IPS DF 19.7 (cell line): ENCODE results near the gene MPRIP.
"Not testable (repeated sequence)": the region's sequence is repeated elsewhere in the genome, so short reads cannot be mapped to it uniquely, and the experiment has no call there.

Experiments used
- DNase-seq: peaks from one replicate; pipeline ENCODE4 v3.0.0-alpha.2; 2013; ENCODE audit warnings: low read depth, low spot score

MPRIP gene

DNA sequence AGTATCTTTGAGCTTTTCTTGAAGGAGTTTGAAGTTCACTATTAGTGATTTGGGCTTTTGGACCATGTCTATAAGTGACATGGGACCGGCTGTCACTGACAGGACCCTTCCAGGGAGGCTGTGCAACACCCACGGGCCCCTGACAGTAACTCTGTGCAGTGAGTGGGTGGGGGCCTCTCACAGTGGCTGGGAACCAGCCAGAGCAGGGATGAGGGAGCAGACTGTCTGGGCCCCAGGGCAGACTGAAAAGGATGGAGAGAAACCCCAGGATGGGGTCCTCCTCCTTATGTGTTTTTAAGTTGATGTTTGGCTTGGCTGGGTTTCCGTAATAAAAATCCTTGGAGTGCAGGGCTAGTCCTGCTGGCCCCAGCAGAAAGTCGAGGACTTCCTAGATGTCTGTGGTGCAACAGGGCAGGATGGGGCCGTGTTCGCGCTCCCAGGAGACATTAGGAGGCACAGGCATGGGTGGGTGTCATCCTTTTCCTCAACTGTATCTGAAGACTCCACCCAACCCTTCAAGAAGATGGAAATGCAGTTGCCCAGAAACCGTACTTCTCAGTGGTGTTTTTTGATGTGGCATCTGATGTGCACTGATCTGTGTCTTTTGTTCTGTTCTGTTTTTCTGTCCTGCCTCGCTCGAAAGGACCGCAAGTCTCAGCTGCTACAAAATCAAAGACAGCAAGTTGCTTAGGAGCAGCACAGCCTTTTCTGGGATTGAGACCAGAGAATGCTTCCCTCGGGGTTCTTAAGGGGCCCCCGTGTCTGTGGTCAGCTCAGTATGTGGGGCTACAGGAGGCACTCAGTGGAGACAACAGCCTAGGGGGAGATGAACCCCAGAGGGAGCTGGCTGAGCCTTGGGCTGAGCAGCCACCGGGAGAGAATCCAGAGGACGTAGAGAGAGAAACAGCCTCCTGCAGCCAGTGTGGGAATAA lies 139.7 kb downstream of the MPRIP start:
- DNase-seq: no peak

DNA sequence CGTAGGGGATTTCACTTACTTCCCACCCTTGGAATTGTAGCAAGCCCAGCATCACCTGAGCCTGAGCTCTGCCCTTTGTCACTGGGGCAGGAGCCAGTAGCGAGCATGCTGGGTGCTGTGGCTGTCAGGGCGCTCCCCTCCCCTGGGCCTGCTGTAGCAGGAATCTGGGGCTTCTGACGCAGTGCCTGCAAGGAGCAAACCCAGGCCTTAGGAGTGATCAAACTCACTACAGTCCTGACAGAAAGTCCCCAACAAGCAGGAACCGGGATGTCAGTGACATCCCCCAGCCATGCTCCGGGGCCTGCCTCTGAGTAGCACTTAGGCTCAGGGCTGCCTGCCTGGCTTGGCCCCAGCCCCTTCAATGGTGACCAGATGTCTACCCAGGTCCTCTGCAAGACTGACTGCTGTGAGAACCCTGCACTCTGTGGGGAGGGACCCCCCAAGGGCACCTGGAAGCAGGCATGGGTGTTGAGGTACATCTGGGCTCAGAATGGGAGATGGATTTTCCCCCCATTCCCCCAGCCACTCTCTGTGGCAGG lies 140.4 kb downstream of the MPRIP start:
- DNase-seq: no peak

DNA sequence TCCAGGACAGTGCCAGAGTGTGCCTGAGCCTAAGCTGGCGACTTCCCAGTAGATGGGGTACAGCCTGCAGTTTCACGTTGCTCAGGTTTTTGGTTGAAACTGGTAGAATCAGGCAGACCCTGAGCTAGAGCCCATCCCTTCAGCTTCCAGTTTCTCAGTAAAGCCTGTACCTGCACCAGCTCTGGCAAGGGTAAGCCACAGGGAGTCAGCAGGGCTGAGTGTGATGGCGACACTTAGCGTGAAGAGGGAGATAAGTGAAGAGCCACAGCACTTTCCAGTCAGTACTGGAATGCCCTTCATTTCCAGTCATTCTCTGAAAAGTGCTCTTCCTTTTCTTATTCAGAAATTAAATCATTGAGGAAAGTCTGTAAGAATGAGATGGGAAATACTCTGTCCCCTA lies 141.5 kb downstream of the MPRIP start:
- no peak for DNase-seq

DNA sequence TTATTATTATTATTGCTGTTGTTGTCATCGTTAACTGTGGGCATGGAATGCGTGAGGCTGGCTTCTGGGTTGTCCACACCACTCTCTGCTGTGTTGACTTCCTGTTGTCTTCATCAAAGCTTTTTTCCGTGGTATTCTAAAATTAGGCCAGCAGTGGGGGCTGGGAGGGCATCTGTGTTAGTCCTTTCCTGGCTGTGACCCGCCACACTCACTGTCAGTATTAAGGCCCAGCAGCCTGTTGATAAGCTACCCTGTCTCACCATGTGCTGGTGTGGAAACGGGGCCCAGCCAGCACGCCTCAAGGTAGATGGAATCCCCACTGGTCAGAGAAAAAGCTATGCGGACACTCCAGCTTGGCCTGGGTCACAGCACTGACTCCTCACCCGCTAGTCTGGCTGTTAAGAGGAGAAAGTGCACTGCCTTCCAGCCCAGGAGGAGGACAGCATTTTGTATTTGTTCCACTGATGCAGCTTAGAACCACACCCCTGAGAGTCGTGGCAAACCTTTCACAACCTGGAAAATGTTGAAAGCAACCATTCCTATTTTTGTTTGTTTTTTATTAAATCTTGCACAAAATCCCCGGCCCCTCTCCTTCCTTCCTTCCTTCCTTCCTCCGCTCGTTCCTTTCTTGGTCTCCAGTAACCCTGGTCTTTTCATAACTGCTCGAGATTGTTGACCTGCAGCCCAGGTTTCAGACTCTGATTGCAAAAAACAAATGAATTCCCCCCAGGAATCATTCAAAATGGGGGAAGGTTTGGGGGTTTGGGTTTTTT lies 142.9 kb downstream of the MPRIP start:
- not testable (repeated sequence) for DNase-seq

DNA sequence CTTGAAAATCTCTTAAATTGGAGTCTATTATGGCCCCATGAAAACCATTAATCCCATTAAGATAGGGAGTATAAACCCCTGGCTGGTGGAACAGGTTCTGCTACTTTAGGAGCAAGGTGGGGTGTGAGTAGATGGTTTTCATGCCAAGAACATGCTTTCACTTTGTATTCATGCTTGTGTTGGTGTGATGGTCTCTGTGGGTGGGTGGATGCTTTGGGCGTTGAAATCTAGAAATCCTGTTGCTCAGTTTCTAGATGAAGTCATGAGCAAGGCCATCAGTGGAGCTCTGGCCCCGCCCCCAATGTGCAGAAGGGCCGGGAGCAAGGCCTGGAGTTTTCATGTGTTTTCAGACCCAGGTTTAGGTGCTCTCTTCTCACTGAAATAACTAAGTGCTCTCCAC lies 143.8 kb downstream of the MPRIP start:
- no peak for DNase-seq

DNA sequence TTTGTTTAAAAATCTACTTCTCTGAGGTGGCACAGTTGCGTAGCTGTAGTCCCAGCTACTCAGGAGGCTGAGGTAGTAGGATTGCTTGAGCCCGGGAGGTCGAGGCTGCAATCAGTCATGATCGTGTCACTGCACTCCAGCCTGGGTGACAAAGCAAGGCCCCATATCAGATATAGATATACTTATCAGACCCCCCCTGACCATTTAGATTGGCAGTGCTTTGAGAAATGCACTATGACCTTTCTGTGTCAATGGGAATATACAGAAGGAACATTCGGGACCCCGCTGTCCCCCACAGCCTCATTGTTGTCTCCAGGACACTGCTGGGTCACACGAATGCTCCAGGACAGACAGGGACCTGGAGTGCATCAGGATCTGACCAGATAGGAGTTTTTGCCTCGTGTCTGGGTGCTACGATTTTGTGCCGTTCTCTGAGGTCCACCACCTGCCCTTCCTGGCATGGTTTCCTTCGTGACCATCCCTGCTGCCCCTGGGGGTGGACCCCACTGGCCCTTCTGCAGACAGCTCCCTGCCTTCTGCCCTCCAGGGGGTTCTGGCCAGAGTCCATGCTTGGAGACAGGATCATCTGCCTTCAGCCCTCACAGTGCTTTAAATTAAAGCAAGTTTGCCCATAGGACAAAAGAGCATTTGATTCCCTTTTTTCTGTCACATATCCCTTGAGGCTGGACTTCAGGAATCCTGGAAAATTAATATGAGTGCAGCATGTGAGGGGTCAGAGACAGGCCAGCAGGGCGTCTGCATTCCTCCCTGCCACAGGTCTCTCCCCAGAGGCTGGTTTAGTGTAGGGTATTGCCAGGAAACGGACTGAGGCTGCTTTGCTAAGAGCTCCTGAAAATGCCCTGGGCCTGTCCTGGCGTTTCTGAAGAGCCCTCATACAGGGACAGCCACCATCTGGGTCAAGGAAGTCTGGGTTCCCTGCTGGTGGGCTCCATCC lies 144.6 kb downstream of the MPRIP start:
- DNase-seq: no peak

DNA sequence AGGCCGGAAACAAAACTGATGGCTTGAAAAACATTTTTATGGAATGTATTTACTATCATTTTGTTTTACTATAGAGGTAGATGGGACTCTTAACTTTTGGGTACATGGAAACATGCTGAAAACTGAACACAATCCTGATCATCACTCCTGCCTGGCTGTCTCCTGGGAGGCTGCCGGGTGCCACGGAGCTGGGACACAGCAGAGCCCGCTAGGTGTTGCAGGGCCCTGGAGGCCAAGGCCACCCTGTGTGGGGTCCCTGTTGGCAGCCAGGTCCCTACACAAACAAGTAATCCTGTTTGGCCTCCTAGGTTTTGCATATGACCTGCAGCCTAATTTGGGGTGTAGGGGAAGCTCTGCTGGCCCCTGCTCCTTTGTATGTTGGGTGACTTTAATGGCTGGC lies 146.3 kb downstream of the MPRIP start:
- no peak for DNase-seq

DNA sequence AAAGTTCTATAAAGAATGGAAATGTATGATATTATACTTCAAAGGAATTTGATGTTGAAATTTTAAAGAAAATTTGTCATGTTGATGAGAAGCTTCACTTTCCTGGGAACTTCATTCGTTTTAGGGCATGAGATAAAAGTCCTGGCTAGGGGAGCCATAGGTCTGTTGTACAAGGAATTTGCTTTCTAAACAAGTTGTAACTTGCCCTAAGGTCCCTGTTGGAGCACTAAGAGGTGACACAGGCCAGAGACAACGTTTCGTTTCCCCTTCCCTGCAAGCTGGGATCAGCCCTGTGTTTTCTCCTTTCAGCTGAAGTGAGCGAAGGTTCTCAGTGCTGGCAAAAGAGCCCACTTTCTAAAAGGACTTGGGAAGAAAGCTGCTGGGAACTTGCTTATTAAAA lies 147.3 kb downstream of the MPRIP start:
- DNase-seq: no peak

DNA sequence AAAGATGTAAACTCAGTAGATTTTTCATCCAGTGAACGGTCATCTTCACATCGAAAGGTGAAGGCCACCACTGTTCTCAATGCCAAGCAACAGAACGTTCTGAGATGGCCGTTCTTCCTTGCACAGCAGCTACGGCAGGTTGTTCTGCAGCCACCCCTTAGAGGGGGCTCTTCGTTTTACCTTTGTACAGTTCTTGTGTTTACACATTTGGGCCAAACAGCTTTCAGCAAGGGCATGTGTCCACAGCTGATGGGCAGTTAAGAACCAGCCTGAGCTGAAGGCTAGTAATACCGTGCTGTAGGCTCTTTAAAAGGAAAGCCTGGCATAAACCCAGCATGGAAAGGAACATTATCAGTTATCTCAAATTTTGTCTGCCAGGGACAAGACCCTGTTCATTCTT lies 147.9 kb downstream of the MPRIP start:
- no peak for DNase-seq

DNA sequence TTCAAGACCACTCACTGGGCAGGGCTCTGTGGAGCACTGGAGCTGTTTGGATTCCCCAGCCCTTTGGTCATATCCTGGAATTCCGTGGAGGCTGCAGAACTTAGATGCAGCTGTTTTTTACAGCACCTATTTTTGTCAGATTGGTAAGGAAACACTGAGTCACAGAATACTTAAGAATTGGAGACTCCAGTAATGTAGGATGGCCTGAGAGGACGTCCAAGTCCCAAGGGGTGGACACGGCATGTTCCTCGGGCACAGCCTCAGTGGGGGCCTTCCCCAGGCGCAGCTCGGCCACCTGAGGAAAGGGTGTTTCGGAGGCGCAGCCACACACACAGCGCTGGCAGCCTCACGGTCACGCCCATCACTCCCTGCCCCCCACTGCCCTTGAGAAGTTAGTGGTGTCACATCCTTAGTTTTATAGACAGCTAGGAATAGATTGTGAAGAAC lies 149.1 kb downstream of the MPRIP start:
- DNase-seq: no peak

DNA sequence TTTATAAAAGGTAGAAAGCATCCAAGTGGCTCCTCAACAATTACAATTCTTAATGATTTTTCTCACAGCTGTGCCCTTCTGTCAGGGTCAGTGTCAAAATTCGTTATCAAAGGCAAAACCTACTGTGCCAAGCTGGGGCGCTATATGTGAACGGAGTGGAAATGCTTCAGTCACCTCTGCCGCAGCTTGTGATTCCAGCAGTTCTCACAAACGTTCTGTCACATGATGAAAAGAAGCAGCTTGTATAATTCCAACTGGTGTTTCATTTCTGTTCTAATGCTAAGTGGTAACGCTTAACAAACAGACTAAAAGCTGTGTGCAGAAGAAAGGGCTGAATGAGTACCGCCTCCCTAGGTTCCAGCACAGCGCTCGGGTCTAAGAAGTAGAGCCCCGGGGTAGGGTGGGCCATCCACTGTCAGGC lies 149.7 kb downstream of the MPRIP start:
- DNase-seq: no peak

DNA sequence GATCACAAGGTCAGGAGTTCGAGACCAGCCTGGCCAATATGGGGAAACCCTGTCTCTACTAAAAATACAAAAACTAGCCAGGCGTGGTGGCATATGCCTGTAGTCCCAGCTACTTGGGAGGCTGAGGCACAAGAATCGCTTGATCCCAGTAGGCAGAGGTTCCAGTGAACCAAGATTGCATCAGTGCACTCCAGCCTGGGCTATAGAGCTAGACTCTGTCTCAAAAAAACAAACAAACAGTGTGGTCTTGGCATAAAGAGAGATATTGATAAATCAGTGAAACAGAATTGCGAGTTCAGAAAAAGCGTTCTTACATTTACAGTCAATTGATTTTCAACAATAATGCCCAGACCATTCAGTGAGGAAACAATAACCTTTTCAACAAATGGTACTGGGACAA lies 153.2 kb downstream of the MPRIP start:
- DNase-seq: not testable (repeated sequence)

DNA sequence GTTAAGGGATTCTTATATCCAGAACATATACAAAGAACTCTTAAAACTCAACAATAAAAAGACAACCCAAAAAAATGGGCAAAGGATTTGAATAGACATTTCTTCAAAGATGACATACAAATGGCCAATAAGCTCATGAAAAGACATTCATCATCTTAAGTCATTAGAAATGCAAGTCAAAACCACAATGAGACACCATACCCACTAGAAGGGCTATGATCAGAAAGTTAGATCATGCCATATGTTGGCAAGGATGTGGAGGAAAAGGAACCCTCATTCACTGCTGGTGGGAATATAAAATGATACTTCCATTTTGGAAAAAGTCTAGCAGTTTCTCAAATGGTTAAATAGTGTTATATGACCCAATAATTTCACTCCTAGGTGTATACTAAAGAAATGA lies 154.5 kb downstream of the MPRIP start:
- DNase-seq: no peak

DNA sequence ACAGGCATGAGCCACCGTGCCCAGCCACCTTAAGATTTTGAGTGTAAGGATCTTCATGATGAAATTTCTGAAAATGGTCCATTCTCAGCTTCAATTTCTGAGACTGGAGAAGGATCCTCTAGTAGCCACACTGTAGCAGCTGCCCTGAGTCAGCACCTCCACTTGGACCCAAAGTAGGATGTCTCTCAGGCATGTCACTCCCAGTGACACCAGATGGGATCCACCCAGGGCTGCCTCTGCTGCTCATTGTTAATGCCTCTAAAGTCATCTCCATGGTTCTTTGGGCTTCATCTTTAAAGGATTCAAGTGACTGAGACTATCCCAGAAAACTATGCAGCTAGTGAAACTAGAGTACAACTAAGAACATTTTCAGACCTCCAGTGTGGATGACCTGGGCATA lies 156.0 kb downstream of the MPRIP start:
- DNase-seq: no peak

DNA sequence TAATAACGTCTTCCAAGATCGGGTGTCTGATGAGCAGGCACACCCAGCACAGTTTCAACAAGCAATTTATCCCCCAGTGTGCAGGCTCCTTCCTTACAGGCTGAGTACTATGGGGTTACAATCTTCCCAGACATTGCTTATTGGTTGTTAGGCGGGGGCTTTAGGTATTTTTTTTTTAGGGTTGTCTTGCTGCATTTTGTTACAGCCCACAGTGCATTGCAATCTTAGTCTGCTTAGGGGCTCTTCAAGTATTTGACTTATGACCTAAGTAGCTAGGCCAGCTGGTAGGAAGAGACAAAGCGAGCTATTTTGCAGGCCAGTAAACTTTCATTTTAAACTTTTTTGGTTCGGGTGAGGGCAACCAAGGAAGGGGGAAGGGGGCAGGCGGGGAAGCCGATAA lies 158.1 kb downstream of the MPRIP start:
- DNase-seq: no peak

DNA sequence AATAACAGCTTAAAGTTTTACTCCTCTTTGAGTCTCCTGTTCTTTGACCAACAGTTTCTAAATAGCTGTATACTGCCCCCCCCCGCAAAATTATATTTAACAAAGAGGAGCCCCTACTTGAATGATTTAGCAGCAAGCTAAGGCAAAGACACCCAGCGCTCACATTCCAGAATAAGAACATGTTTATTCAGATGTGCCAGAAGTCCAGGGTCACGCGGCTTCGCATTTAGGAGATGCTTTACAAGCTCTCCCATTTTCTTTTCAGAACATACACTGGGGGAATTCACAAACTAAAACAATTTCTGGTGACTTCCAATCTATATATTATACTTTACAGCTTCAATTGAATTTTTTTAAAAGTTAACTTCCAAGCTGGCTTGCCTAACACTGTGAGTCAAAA lies 158.6 kb downstream of the MPRIP start:
- no peak for DNase-seq

DNA sequence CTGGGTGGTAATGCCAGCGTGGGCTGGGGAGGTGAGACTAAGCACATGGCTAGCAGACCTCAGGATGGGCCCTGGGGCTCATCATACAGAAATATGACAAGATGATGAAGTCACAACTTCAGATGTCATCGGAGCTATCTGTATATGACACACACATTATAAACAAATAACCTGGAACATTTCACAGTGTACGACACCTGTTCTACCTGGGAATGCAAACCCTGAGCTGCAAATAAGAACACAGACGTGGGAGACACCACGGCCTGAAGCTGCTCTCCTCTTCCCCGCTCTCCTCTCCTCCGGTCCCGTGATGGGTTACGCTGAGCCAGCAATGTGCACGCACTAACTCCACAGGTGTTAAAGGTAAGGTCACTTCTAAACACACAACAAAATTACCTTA lies 159.0 kb downstream of the MPRIP start:
- no peak for DNase-seq

DNA sequence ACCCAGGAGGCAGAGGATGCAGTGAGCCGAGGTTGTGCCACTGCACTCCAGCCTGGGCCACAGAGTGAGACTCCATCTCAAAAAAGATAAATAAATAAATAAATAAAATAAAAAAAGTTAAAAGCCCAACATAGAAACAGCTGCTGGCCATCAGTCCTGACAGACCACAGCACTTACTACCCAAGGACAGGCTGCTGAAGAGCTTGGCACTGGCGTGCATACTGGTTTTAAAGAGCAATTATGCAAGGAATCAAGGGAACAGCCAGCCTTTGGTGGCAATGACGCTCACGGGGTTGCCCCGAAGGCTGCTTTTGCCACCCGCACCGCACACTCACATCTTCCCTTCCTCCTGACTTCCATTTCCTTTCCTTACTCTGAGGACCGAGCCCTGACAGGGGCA lies 159.7 kb downstream of the MPRIP start:
- DNase-seq: no peak

DNA sequence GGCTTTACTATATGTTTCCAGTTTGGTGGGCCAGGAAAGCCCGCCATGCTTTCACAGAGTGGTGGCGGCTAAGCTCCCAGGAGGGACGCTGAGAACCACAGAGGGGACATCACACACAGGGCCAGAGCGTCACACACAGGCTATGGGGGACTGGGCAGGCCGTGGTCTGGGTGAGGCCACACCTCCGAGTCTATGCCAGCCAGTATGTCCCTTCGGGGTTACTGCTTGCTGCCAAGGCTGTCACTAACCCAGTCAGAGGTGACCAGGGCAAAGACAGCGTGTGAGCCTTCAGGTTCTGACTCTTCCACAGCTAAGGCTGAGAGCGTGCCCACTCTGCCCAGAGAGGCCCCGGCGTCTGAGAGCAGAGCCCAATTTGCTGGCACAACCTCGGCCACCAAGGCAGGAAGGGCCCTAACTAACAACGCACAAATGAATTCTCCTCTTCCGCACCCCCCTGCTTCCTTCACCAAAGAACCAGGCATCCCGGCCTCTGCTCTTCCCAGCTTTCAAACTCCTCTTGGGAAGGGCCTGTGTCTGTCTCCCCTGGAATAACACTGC lies 161.0 kb downstream of the MPRIP start:
- no peak for DNase-seq

DNA sequence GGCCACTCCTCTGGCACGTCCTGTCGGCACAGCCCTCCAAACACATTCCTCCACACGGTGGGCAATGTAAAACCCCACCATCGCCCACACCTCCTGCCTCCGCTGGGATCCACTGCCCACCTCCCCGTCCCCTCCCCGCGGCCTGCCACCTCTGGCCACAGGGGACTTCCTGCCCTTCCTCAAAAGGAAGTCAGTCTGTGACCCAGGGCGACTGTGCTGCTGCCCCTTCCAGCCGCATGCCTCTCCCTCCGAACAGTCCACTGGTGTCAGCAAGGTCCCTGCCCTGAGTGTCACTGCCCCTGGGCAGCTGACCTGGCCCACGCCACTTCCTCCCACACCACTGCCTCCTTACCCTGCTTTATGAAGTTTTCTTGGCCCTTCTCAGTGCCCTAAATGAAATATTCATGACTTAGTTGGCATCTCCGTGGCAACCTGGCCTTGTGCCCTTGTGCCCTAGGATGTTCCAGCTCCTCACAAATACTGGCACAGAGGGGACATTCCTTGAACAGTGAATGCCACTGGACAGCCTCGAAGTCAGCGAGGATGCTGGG lies 161.9 kb downstream of the MPRIP start:
- DNase-seq: no peak
